HG03460 (cell line): ENCODE measurements around the gene ZNF768.
"Not testable (repeated sequence)": the region's sequence is repeated elsewhere in the genome, so short reads cannot be mapped to it uniquely, and the experiment has no call there.

Source experiments
- ATAC-seq: cut with Tn5 transposase; IDR thresholded peaks from one replicate; pipeline ENCODE4 v1.9.1; 2021; ENCODE audit not compliant: unreplicated experiment

ZNF768 gene

DNA sequence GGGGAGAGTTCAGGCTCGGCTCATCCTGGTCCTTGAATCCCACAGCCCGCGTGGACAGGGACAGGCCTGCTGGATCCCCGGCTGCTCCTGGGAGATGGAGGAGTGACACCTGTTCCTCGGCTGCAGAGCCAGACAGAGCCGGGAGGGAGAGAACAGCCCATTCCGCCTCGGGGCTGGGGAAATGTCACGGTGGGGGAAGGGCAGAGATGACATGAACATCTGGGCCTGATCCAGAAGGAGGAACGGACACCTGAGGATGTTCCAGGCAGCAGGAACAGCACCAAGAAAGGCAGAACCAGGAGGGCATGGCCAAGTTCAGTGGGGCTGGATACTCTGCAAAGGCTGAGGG is 29.7 kb upstream of the ZNF768 start:
- no peak for ATAC-seq

DNA sequence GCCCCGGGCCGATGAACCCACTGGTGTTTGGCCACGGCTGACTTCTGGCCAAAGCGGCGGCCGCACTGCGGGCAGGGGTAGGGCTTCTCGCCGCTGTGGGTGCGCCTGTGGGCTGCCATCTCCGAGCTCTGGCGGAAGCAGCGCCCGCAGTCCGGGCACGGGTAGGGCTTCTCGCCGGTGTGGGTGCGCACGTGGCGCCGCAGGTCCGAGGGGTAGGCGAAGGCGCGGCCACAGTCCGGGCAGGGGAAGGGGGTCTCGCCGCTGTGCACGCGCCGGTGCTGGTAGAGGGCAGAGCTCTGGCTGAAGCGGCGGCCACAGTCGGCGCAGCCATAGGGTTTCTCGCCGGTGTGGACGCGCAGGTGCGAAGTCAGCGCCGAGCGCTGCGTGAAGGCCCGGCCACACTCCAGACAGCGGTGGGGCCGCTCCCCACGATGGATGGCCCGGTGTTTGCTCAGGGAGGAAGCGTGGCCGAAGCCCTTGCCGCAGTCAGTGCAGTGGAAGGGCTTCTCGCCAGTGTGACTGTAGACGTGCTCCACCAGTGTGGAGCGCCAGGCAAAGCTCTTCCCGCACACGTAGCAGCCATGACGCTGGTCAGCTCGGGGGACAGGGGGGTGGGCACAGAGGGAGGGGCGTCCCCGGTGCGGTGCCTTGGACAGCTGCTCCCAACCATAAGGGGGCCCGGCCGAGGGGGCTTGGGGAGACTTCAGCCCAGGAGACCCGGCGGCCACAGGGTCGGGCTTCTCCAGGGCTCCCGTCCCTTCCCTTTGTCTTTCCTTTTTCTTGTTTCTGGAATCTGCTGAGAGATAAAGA is 29.2 kb upstream of the ZNF768 start:
- no peak for ATAC-seq

DNA sequence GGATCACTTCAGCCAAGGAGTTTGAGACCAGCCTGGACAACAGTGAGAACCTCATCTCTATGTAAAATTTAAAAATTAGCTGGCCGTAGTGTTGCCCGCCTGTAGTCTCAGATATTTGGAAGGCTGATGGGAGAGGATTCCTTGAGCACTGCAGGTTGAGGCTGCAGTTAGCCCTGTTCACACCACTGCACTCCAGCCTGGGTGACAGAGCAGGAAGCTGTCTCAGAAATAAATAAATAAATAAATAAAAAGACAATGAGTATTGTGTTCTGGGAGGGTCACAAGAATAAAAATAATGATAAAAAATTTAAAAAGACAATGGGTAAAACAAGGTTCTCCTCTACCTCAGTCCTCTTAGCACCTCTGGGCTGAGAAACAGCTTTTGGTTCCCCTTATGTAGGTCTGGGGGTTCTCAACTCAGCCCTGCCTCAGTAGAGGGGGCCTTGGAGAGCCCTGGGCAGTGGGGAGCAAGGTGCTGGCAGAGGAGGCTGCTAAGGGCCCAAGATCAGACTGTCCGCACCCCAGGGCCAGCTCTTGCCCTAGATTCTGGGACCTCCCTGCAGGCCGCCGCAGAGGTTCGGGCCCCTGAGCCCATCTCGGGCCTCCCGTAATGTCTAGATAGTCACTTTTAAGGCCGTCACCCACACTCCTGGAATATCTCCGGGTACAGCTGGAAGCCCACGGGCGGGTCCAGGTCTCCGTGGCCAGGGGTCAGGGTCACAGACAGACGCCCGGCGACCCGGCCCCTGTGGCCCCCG is 28.4 kb upstream of the ZNF768 start:
- ATAC-seq: no peak

DNA sequence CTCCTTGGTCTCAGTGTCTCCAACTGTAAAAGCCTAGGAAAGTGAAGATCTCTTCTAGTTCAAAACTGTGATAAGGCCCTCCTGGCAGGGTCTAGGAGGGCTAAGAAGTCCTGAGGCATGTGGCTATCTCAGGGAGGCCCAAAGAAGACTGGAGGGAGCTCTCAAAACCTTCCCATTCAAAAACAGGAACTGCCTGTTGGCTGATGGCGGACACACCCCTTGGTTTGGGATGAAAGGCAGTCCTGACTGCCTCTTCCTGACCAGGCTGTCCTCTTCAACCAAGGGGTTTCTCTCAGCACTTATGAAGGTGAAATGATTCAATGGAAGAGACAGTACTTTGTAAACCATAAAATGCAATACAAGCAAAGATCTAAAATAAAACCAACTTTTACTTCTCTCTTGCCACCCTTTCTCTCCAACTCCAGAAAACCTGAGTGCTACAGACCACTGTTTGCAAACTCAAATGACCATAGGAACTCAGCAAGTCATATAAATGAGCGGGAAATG is 27.1 kb upstream of the ZNF768 start:
- no peak for ATAC-seq

DNA sequence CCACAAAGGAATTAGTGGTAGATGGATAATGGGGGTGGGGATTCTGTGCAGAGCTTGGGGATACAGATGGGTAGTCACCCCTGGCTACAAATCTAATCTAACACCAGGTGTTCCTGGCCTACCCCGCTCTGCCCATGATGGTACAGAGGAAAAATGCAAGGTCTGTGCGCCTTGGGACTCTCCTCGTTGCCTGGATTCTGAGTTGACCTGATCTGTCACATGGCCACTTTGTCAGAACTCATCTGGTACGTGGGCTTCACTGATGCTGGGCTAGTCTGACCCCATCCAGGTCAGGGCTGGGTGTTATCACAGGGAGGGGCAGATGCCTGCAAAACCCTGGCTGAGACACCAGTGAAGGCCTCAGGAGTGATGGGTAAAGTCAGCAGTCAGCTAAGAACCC is 26.6 kb upstream of the ZNF768 start:
- no peak for ATAC-seq

DNA sequence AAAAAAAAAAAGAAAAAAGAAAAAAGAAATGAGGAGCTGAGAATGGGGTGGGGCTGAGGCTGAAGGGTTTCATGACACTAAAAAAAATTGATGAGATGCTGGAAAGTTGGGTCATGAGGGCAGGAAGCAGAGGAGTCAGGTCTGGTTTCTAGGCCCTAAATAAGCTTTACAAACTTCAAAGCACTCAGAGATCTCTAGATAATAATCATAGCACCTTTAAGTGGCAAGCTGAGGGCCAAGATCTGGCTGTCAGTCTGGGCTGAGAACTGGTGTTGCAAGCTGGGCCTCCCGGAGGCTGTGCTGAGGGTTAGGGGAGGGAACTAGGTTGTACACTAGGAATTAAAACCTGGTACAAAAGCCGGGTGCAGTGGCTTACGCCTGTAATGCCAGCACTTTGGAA is 25.4 kb upstream of the ZNF768 start:
- no peak for ATAC-seq

DNA sequence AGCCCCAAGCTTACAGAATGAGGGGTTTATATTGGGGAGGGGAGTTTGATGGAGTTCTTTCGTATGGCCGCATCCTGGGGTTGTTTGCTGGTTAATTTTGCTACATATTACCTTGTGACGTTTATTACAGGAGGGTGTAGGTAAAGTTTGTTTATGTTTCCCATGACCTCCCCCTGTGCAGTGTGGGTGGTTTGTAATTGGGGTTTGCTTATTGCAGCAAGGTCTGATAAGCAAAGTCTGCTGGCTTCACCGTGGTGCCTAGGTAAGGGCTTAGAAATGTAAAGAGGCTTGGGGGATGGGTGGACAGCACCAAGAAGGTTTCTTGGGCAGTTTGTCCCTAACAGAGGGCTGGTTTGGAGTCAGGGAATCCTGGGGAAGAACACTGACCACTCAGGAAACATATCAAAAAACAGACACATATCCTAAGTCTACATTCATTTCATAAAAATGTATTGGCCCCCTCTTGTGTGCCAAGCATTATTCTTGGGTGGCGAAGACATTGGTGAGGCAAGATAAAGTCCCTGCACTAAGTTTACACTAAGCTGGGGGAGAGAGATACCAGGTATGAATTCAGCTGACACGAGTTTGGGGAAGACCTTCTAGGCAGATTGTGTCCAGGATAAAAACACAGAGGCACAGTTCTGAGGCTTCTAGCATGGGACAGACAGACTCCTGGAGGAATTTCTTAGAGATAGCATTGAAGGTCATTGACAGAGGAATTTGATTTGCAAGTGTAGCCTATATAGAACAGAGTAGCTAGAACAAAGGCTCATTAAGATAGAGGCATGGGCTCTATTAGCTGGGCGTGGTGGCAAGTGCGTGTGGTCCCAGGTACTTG is 22.3 kb upstream of the ZNF768 start:
- ATAC-seq: no peak

DNA sequence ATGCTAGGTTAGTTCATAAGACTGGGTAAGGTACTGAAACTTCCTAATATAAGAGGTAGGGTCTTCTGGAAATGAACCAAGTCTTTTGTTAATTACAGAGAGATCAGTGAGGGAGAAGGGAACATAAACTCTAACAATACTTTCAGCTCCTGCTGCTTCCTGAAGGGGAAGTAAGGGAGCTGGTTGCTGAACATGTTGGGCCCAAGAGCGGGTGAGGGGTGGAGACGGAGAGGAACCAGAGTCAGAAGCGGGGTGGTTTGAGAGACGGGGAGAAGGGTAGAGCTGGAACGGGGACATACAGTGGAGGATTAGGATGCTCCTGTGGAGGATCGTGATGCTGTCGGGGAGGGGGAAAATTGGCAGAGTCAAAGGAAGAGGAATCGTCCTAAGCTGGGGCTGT is 19.7 kb upstream of the ZNF768 start:
- no peak for ATAC-seq

DNA sequence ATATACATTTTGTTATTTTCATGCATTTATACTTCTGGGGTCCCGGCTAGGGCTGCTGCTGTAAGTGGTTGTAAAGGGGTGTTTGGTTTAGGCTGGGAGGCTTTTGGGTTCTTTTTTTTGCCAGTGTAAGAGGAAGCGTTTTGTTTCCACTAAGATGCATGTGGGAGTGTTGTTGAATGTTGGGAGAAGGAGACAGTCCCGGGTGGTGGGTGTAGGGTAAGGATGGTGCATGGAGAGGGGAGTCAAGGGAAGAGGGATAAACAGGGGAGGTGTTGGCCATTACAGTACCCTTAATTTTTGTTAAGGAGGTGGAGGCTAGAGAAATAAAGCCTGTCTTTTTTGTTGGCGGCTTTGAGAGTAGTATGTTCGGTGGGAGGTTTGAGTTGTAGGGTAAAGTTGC is 16.7 kb upstream of the ZNF768 start:
- ATAC-seq: no peak

DNA sequence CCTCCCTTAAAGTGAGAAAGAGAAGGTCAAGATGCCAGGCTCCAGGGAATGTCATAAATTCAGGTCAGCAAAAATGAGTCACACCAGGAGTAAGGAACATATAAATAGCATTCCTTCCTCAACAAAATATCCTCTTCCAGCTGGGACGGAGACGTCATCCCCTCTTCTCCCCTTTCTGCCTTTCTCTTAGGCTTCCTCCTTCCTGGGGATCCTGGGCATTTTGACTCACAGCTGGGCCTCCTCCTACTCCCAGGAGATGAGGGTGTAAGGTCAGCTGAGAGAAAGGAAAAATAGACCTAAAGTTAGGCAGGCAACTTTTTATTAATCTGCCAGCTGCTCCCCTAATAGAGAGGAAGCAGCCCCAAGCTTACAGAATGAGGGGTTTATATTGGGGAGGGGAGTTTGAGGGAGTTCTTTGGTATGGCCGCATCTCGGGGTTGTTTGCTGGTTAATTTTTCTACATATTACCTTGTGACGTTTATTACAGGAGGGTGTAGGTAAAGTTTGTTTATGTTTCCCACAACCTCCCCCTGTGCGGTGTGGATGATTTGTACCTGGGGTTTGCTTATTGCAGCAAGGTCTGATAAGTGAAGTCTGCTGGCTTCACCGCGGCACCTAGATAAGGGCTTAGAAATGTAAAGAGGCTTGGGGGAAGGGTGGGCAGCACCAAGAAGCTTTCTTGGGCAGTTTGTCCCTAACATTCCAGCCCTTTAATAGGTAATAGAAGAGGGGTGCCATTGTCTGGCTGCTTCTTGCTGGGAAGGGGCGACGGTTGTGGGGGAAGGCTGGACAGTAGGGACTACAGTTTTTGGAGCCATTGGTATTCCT is 15.3 kb upstream of the ZNF768 start:
- no peak for ATAC-seq

DNA sequence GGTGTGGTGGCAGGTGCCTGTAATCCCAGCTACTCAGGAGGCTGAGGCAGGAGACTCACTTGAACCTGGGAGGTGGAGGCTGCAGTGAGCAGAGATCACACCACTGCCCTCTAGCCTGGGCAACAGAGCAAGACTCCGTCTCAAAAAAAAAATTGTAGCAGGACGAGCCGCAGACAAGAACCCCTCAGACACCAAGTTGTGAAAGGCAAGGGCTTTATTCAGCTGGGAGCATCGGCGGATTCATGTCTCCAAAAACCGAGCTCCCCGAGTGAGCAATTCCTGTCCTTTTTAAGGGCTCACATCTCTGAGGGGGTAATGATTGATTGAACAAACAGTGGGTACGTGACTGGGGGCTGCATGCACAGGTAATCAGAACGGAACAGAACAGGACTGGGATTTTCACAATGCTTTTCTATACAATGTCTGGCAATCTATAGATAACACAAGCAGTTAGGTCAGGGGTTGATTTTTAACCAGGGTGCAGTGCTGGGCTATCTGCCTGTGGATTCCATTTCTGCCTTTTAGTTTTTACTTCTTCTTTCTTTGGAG is 14.6 kb upstream of the ZNF768 start:
- not testable (repeated sequence) for ATAC-seq

DNA sequence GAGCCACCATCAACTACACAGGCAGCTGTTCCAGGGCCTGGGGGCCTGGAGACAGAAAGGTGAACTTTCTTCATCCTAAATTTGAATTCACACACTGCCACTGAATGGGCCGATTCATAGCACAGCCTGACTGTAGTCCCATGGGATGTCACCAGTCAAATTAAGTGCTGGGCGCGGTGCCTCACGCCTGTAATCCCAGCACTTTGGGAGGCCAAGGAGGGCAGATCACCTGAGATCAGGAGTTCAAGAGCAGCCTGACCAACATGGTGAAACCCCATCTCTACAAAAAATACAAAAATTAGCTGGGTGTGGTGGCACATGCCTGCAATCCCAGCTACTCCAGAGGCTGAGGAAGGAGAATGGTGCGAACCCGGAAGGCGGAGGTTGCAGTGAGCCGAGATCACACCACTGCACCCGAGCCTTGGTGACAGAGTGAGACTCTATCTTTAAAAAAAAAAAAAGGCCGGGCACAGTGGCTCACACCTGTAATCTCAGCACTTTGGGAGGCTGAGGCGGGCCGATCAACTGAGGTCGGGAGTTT is 13.7 kb upstream of the ZNF768 start:
- ATAC-seq: not testable (repeated sequence)

DNA sequence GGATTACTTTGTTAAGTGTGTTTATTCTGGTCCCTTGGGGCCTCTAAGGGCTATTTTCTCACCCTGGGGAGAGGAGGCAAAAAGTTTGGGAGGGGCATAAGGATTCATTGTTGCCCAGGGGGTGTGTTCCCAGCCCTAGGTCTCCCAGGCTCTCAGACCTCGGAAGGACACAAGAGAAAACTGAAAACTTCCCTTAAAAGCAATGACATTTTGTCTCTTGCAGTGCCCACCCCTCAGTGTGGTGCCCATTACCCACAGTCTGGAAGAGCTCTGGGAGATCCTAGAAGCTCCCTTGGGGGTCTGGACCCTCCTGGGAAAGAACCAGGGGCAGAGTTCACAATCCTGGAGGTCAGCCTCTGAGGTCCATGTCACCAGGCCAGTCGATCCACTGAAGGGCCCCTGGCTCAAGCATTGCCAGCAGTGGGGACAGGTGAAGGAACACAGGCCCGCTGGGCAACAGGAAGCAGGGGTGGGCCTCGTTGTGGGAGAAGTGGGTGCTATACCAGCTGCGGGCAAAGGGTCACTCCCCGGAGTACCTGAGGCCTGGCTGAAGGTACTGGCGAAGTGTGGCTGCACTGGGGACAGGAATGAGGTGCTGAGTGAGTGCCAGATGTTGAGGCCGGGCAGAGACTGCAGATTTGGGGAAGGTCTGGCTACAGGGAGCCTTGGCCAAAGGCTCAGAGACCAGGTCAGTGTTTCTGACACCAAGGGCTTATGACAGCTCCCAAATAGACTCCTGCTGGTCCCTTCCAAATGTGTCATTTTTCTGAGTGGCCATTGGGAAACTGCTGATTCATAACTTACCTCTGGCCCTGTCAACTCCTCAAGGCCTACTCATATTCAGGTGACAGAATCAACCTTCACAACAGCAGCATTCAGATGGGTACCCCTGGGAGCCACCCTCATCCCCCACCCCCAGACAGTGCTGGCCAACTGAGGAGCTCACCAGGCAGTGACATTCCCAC is 12.9 kb upstream of the ZNF768 start:
- no peak for ATAC-seq

DNA sequence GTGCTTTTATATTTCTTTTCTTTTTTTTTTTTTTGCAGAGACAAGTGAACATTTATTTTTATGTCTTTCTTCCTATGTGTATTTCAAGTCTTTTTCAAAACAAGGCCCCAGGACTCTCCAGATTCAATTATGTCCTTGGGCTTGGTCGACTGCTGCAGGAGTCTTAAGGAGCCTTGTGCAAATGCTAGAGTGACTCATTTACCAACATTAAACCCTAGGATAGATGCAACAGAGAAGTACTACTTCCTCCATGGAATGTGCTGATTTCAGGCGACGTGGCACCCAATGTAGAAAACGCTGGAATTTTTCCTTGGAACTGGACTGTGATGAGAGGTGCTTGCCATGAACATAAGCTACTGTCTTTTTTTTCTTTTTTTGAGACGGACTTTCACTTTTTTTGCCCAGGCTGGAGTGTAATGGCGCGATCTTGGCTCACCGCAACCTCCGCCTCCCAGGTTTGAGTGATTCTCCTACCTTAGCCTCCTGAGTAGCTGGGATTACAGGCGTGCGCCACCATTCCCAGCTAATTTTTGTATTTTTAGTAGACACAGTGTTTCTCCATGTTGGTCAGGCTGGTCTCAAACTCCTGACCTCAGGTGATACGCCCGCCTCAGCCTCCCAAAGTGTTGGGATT is 10.1 kb upstream of the ZNF768 start:
- not testable (repeated sequence) for ATAC-seq

DNA sequence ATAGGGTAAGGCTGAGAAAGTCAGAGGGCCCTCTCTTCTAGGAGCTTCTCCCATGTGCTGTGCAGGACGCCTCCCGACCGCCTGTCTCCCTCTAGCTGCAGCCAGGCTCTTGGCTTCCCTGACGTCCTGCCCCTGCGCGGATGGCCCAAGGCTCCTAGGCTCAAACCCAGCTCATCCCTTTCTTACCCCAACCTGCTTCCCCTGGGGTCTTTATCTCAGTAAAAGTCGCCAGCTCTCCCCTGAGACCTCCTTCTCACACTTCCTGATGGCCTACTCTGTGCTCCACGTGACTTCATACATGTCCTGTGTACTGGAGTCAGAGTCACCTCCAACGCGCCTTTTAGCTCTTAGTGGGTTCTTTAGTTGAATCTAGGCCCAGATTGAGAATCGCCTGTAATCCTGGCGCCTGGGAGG is 9.4 kb upstream of the ZNF768 start:
- peak; percentile 47 for ATAC-seq

DNA sequence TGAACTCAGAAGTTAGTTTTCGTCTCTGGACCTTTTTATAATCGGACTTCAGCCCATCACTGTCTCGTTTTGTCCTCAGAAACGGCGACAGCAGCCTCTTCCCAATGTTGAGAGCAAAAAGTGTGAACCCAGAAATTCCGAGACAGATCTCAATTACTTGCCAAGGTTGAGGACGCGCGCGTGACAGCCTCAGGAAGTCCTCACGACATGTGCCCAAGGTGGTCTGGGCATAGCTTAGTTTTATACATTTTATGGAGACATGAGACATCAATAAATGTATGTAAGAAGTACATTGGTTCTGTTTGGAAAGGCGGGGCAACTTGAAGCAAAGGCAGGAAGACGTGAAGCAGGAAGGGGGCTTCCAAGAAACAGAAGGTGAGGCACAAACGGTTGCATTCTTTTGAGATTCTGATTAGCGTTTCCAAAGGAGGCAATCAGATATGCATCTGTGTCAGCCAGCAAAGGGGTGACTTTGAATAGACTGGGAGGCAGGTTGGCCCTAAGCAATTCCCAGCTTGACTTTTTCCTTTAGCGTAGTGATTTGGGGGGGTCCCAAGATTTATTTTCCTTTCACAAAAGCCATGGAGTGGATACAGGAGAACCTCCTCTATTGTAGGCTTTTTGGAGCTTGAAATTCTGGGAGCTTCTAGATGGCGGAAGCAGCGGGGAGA is 8.9 kb upstream of the ZNF768 start:
- peak; percentile 4 for ATAC-seq

DNA sequence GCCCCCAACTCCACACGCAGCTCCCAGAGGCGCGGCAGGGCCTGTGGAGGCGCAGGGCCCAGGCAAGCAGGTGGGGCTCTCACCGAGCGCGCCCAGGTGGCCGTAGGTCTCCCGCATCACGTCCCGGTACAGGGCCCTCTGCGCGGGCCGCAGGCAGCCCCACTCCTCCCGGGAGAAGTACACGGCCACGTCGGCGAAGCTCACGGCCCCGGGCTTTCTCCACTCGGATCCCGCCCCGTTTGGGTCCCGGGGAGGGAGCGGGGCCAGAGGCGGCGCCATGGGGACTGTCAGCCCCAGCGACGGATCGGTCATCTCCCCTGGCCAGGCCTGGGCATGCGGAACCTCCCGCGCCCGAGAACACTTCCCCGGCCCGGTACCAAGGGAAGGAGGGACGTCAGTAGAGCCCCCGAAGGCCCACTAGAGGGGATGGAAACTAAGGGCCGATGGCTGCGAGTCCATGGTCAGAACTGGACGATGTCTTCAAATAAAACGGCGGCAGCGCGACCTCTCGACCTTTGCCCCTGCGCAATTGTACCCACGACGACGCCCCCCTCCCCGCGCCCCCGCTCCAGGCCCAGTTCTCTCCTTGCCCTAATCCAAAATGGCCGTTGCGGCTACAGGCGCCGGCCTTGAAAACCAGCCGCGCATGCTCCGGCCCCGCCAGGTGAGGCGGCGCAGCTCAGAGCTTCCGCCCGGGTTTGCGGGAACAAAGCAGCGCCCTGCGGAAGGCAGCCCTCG is 8.2 kb upstream of the ZNF768 start, which contains the start of gene ZNF747:
TSS of gene ZNF747 (minus strand) at position 491 of the 738 bp plus-strand sequence. CDS start at position 312, 179 bp downstream.
- peak; percentile 55 for ATAC-seq
